Measurements from ENCODE around the gene EXD2. TPM values are rescaled to one million over a fixed set of nuclear protein-coding genes. Genes with fewer than 3 reads are reported as not detected.

Gene EXD2, protein sequence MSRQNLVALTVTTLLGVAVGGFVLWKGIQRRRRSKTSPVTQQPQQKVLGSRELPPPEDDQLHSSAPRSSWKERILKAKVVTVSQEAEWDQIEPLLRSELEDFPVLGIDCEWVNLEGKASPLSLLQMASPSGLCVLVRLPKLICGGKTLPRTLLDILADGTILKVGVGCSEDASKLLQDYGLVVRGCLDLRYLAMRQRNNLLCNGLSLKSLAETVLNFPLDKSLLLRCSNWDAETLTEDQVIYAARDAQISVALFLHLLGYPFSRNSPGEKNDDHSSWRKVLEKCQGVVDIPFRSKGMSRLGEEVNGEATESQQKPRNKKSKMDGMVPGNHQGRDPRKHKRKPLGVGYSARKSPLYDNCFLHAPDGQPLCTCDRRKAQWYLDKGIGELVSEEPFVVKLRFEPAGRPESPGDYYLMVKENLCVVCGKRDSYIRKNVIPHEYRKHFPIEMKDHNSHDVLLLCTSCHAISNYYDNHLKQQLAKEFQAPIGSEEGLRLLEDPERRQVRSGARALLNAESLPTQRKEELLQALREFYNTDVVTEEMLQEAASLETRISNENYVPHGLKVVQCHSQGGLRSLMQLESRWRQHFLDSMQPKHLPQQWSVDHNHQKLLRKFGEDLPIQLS
- total RNA-seq = 25.2 TPM
- long read RNA-seq, full-length matches to known transcripts = 10 of 26 reads
- long read RNA-seq, partial matches to known transcripts = 5 of 26 reads
- long read RNA-seq, other reads (novel, unspliced or antisense) = 11 of 26 reads

GRCh38 chr14:69191340-69192111 lies at the start of gene EXD2:
Gene EXD2, plus strand, starts transcription at chr14:69191498. Its CDS starts 17,973 bp downstream, at chr14:69209471.
- no peak for TF ChIP-seq CTCF (IDR thresholded peaks at IDR 0.05)
- Histone ChIP-seq H3K27ac (peak within 1 kb of the TSS; percentile 86), H3K9me3 (no peaks in the 10 kb centered on the region), H3K4me3 (peak within 1 kb of the TSS; percentile 92), H3K36me3 (no peaks in the 10 kb centered on the region), H3K27me3 (no peaks in the 10 kb centered on the region), H3K4me1 (no peaks in the 10 kb centered on the region)
- intact Hi-C loops (cut with DNase I) = no loop called here
- ATAC-seq (peak; percentile 99), DNase-seq (peak; percentile 94)

DNA sequence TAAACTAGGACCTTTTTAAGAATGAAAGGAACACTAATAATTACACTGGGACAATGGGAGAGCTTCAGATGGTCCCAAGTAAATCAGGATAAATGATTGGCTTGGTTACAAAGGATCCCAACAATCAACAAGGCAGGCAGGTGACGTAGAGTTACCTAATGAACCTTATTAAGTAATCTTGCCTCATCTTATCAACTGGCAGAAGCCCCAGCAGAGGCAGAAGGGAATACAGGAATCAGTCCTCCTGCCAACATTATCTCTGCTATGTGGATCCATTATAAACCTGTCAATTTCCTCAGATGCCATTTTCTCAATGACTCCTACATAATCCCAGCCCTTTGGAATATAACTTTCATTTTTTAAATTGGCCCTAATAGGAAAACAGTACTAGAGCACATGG lies 49.7 kb upstream of the EXD2 start:
- intact Hi-C loops (cut with DNase I) = no loop called here
- H3K4me1 ChIP-seq = peaks cover 9% of the 10 kb centered on the region
- ATAC-seq = no peak
- TF ChIP-seq CTCF (IDR thresholded peaks at IDR 0.05) = no peak
- no peaks in the 10 kb centered on the region for H3K27me3 ChIP-seq
- H3K4me3 ChIP-seq = no peak overlapping the region
- DNase-seq = no peak
- no peak overlapping the region for H3K27ac ChIP-seq
- no peaks in the 10 kb centered on the region for H3K9me3 ChIP-seq
- H3K36me3 ChIP-seq = peaks cover 1% of the 10 kb centered on the region

DNA sequence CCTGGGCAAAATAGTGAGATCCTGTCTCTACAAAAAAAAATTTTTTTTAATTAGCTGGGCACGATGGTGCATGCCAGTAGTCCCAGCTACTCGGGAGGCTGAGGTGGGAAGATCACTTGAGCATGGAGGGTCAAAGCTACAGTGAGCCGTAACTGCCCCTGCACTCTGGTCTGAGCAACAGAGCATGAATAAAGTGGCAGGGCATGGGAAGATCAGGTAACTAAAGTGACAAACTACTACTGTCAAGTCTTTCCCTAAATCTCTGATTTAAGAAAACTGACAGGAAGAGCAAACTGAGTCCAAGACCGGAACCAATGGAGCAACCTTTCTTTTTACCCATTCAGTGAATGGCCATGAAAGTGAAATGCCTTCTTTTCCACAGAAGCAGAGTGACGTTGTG lies 49.2 kb upstream of the EXD2 start:
- Histone ChIP-seq H3K27ac (no peak overlapping the region), H3K4me3 (no peak overlapping the region), H3K9me3 (no peaks in the 10 kb centered on the region), H3K27me3 (no peaks in the 10 kb centered on the region), H3K36me3 (peaks cover 5% of the 10 kb centered on the region), H3K4me1 (peaks cover 9% of the 10 kb centered on the region)
- no peak for TF ChIP-seq CTCF (IDR thresholded peaks at IDR 0.05)
- DNase-seq (no peak), ATAC-seq (no peak)
- intact Hi-C loops (cut with DNase I) = no loop called here

DNA sequence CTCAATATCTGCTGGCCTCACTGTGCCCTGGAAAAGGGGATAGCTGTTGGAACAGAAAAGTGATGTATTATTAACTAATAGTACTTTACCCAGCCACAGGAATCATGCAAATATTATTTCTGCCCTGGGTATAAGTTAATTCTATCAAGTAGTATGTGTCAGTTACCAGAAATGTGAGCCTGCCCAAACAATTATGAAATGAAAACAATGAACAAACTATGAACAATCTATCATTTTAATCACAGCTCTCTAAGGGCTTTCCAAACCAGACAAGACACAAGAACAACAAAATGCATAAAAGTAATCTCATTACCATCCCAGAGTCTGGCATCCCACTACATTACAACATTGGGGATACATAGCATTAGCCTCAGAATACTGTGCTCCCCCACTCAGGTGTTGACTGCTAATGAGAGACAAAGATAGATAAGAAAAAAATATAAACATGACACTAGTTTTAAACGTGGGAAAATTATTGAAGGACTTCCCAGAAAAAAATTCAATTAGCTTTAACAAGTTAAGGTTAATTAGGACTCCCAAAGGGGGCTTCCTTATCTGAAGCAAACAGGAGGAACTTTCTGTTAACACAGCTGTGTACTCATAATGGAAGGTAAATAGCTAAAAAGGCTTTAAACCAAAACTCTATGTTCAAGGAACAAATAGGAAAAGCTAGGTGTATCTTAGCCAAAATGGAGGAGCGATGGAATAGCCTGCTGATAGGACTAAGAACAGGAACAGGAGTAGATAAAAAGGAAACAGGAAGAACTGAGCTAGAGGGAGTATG lies 41.6 kb upstream of the EXD2 start:
- DNase-seq (no peak), ATAC-seq (no peak)
- Histone ChIP-seq H3K4me3 (no peak overlapping the region), H3K27ac (no peak overlapping the region), H3K4me1 (peaks cover 31% of the 10 kb centered on the region), H3K36me3 (peaks cover 23% of the 10 kb centered on the region), H3K27me3 (no peaks in the 10 kb centered on the region), H3K9me3 (no peaks in the 10 kb centered on the region)
- intact Hi-C loops (cut with DNase I) = no loop called here
- TF ChIP-seq CTCF (IDR thresholded peaks at IDR 0.05) = no peak
